Activated CD8-positive, alpha-beta memory T cell treated with anti-CD3 and anti-CD28 coated beads for 24 hours (primary cell): ENCODE measurements around the gene UBE2R2.
"Not testable (repeated sequence)": the region's sequence is repeated elsewhere in the genome, so short reads cannot be mapped to it uniquely, and the experiment has no call there.

Experiments
- DNase-seq: peaks from one replicate; pipeline ENCODE4 v3.0.0-alpha.2; 2020

Gene UBE2R2

GRCh38 chr9:33932078-33932807 lies 115.3 kb downstream of the UBE2R2 start:
- no peak for DNase-seq

- no peak for DNase-seq
Observed at GRCh38 chr9:33934188-33934878, 117.4 kb downstream of the UBE2R2 start.

GRCh38 chr9:33939924-33940874 lies 123.2 kb downstream of the UBE2R2 start:
- DNase-seq, result no peak

GRCh38 chr9:33942471-33943083 lies 125.6 kb downstream of the UBE2R2 start:
- DNase-seq, result no peak

- no peak for DNase-seq
Observed at GRCh38 chr9:33943389-33943788, 126.4 kb downstream of the UBE2R2 start.

- no peak for DNase-seq
Observed at GRCh38 chr9:33946779-33947535, 130.0 kb downstream of the UBE2R2 start.

- DNase-seq, result no peak
Observed at GRCh38 chr9:33950371-33950770, 133.4 kb downstream of the UBE2R2 start.

GRCh38 chr9:33952066-33952465 lies 135.1 kb downstream of the UBE2R2 start:
- DNase-seq, result no peak

GRCh38 chr9:33956544-33956943 lies 139.6 kb downstream of the UBE2R2 start:
- DNase-seq, result no peak

GRCh38 chr9:33959725-33960124 lies 142.8 kb downstream of the UBE2R2 start:
- DNase-seq, result no peak

- DNase-seq, result not testable (repeated sequence)
Observed at GRCh38 chr9:33962468-33962867, 145.5 kb downstream of the UBE2R2 start.

- no peak for DNase-seq
Observed at GRCh38 chr9:33964086-33964768, 147.3 kb downstream of the UBE2R2 start.
